ENCODE data around the gene LRP1B. TPM values are rescaled to one million over a fixed set of nuclear protein-coding genes. Genes with fewer than 3 reads are reported as not detected.

LRP1B gene
- total and polyA plus RNA-seq, 2 of the 8 experiments (the other 6 are each of a cell fraction or from before 2014, with no cell fraction given), result 0.03 TPM; not detected in 1

- TF ChIP-seq ATF2 (IDR thresholded peaks at IDR 0.05; ENCODE audit: low read length) (no peak), CEBPB (IDR thresholded peaks at IDR 0.05; ENCODE audit: low read depth, low read length) (no peak), HDAC2 (IDR thresholded peaks at IDR 0.05; ENCODE audit: borderline replicate concordance in 1 of 2, low read depth in 2 of 2, low read length in 2 of 2) (no peak)
These were observed 295.7 kb downstream of the LRP1B start (continued) for GRCh38 chr2:141835103-141835502.

All from H1 (cell line).